IPS-15b (cell line): Measurements from ENCODE around the gene AUTS2.

Experiments used
- H3K27me3 ChIP-seq: one replicate; pipeline ENCODE4 v1.6.1; 2013; ENCODE audit warnings: low read length; ENCODE audit not compliant: control insufficient read depth, insufficient read depth
- H3K36me3 ChIP-seq: one replicate; pipeline ENCODE4 v1.6.1; 2013; ENCODE audit warnings: low read length; ENCODE audit not compliant: control insufficient read depth, insufficient read depth
- H3K4me1 ChIP-seq: one replicate; pipeline ENCODE4 v1.6.1; 2013; ENCODE audit warnings: mild to moderate bottlenecking, low read length; ENCODE audit not compliant: control insufficient read depth, insufficient read depth
- H3K4me3 ChIP-seq: one replicate; pipeline ENCODE4 v1.5.1; 2013; ENCODE audit warnings: low read depth, low read length
- H3K9ac ChIP-seq: one replicate; pipeline ENCODE4 v1.6.1; 2013; ENCODE audit warnings: low read depth, mild to moderate bottlenecking, low read length
- H3K9me3 ChIP-seq: one replicate; pipeline ENCODE4 v1.6.1; 2013; ENCODE audit warnings: mild to moderate bottlenecking, low read length; ENCODE audit not compliant: control insufficient read depth, insufficient read depth

AUTS2 gene

DNA sequence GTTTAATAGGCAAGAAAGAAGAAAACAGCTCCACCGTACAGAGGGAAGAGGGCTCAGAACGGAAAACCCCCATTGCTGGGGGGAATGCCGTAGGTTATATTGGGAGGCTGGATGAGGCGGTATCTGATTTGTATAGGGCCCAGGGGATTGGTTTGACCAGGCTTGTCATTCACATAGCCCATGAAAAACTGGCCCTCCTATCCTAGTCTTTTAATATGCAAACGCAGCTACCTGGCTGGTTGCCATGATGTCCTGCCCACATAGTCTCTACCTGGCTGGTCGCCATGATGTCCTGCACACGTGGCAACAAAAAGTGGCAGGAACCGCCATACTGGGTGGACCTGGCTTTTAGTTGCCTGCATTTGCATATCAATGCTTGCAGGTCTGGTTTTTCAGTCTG lies 84.7 kb downstream of the AUTS2 start:
- no peak overlapping the region for H3K9ac ChIP-seq
- H3K9me3 ChIP-seq, result no peaks in the 10 kb centered on the region
- H3K27me3 ChIP-seq, result no peaks in the 10 kb centered on the region
- peaks cover 3% of the 10 kb centered on the region for H3K4me1 ChIP-seq
- H3K4me3 ChIP-seq, result no peak overlapping the region
- H3K36me3 ChIP-seq, result no peaks in the 10 kb centered on the region

DNA sequence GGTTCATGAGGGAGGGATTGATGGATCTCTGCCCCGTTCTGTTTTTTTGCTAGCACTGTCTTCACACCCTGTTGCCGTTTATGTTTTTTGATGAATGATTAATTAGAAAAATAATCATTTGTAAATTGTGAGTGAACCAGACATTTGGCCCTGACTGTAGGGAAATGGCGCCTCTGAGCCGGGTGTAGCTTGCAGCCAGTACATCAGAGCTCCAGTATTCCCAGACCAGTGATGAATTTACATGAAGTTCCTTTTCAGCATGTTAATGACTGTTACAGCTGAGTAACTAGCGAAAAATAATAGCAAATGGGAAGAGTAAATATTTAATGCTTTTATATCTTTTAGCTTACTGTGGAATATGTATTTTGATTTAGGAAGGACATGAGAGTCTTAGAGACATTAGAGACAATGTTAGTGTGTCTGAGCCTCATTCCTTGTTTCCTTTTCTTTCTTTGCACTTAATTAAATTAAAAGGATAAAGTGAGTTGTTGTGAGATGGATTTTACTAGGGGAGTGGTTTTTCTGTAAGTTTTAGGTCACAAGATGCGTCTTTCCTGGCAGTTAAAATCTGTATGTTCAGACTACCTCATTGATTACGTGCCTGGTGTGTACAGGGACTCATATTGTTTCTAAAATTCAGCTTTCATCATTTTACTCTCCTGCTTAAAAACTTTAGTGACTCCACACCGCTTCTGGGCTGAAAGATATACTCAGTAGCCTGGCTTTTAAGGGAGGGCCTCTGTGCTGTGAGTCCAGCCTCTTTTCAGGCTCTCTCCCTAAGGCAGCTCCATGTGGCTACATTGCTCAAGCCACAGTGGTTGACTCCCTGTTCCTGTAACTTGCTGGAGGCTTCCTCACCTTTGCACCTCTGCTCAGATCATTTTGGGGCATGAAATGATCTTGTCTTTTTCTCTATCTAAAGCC lies 86.4 kb downstream of the AUTS2 start:
- Histone ChIP-seq H3K27me3 (no peaks in the 10 kb centered on the region), H3K4me3 (no peak overlapping the region), H3K9me3 (no peaks in the 10 kb centered on the region), H3K9ac (no peak overlapping the region), H3K36me3 (no peaks in the 10 kb centered on the region), H3K4me1 (peaks cover 3% of the 10 kb centered on the region)

DNA sequence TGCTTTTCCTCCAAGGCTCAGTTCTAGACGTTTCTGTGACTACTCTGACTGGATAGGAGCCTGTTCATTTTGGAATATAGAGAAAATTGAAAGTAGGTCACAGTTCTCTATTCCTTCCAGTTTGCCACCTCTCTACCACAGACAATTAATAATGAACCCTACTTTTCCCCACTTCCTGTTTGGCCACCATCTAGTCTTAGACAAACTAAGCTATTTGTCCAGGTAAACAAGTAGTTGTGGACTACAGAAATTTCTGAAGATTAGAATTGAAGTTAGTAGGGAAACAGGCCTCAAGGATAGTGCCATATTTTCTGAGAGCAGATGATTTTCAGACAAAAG lies 87.0 kb downstream of the AUTS2 start:
- no peaks in the 10 kb centered on the region for H3K36me3 ChIP-seq
- H3K9ac ChIP-seq, result no peak overlapping the region
- H3K4me1 ChIP-seq, result peaks cover 3% of the 10 kb centered on the region
- H3K9me3 ChIP-seq, result no peaks in the 10 kb centered on the region
- H3K4me3 ChIP-seq, result no peak overlapping the region
- no peaks in the 10 kb centered on the region for H3K27me3 ChIP-seq

DNA sequence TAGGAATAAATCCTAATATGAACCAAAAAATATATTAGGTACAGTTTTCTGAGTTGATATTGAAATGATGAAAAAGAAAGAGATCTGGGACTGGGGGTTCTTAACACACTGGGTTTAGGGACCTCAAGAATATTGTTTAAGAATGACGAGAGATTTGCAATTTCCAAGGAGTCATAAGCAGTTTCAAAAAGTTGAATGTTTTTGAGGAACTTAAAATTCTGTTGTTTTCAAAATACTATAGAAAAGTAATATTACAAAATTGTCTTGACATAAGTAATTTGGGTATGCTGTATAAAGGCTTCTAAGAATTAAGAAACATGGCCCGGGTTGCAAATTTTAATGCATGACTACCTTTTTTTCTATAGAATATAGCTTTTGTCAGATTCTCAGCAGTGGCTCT lies 88.1 kb downstream of the AUTS2 start:
- Histone ChIP-seq H3K9me3 (no peaks in the 10 kb centered on the region), H3K4me3 (no peak overlapping the region), H3K4me1 (peaks cover 3% of the 10 kb centered on the region), H3K36me3 (no peaks in the 10 kb centered on the region), H3K9ac (no peak overlapping the region), H3K27me3 (no peaks in the 10 kb centered on the region)

DNA sequence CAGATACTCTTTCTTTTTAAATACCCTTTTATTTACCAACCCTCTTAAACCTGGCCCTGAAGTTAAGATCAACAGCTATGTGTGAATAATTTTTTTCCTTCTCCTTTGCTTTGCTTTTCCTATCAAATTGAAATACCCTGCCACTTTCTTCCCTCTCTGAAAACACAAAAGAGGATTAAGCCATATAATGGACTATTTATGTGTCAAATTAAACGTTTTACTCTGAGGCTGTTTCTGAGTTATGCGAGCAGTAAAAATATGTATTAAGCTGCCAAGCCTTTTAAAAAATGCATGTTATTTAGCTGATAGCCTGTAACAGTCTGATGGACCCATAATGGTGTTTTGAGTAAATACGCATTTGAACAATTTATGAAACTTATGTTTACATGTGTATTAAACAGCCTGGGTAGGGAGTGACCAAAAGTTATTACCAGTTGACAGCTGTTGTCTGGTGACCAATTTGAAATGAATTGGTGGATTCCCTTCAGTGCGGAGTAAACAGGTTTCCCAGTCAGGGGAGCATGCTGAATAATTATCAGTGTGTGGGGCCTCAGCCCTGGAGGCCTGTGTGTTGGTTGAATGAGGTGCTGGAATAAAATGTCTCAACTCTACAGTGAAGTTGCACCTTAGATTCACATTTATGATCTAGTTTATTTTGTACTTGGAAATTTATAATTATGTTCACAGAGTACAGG lies 89.6 kb downstream of the AUTS2 start:
- H3K4me1 ChIP-seq, result peaks cover 3% of the 10 kb centered on the region
- H3K9me3 ChIP-seq, result no peaks in the 10 kb centered on the region
- H3K4me3 ChIP-seq, result no peak overlapping the region
- H3K36me3 ChIP-seq, result no peaks in the 10 kb centered on the region
- no peaks in the 10 kb centered on the region for H3K27me3 ChIP-seq
- H3K9ac ChIP-seq, result no peak overlapping the region

DNA sequence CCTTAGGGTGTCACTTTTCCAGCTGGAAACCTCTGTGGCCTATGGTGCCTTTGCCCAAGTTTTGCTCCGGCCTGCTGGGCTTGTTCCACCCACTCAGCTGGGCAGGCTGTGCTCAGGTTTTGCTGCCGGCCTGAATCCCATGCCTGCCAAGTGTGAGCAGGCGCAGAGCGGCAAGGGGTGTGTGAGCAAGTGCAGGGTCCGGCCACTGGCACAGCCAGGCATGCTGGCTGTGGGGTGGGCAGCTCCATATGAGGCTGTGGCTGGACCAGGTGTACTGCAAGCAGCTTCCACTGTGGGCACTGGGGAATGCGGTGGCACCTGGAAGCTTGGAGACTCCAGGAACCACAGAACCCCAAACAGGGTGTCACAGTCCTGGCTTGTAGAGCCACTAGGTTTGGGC lies 92.1 kb downstream of the AUTS2 start:
- no peak overlapping the region for H3K4me3 ChIP-seq
- no peak overlapping the region for H3K9ac ChIP-seq
- H3K27me3 ChIP-seq, result no peaks in the 10 kb centered on the region
- no peaks in the 10 kb centered on the region for H3K9me3 ChIP-seq
- H3K36me3 ChIP-seq, result no peaks in the 10 kb centered on the region
- H3K4me1 ChIP-seq, result no peaks in the 10 kb centered on the region

DNA sequence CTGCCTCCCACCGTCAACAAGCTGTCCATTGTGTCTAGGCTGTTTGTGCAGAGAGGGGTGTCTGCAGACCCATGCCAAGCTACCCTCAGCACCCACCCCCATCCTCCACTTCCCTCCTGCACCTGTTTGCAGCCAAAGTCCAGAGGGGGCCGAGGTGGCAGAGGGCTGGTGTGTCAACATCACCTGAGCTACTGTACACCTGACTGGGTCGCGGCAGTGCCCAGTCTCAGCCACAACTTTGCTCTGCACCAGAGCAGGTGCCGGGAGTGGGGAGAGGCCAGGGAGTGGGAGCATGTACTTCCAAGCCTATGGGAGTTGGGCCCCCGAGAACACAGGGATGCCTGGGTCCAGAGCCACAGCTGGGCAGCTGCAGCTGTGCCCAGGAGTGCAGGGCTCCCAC lies 93.1 kb downstream of the AUTS2 start:
- H3K36me3 ChIP-seq, result no peaks in the 10 kb centered on the region
- no peaks in the 10 kb centered on the region for H3K9me3 ChIP-seq
- no peak overlapping the region for H3K4me3 ChIP-seq
- H3K9ac ChIP-seq, result no peak overlapping the region
- H3K4me1 ChIP-seq, result no peaks in the 10 kb centered on the region
- H3K27me3 ChIP-seq, result no peaks in the 10 kb centered on the region

DNA sequence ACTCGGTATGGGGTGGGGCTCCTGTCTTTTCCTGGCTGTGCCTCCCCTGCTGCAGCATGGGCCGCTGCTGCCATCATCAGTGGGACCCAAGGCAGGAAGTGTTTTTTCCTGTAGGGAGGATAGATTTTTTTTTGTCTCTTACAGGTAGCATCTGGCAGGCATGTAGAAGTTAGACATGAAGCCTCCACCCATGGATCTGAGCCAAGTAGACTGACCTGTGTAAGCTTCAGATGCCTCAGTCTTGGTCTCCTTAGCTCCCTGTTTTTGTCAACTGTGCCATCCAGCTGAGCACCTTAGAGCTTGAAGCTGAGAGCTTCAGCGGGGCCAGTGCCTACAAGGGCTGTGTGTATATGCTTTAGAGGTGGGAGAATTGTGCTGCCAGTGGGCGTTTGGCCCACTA lies 93.5 kb downstream of the AUTS2 start:
- no peaks in the 10 kb centered on the region for H3K36me3 ChIP-seq
- no peaks in the 10 kb centered on the region for H3K4me1 ChIP-seq
- H3K4me3 ChIP-seq, result no peak overlapping the region
- no peak overlapping the region for H3K9ac ChIP-seq
- no peaks in the 10 kb centered on the region for H3K27me3 ChIP-seq
- no peaks in the 10 kb centered on the region for H3K9me3 ChIP-seq

DNA sequence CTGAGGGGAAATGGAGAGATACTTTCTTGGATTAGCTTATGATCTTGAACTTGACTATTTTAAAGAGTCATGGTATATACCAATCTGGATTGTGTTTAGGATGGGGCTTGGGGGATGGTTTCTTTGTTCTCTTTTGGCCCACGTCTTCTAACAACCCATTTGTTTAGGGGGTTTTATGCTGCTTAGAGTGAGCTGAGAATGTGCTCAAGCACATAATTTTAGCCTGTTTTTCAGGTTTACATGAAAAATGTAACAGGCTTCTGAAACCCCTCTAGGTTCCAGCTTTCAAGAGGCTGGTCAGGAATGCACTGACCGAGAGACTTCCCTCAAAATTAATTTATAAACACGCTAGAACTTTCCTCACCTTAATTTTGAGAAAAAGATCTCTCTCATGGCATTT lies 94.3 kb downstream of the AUTS2 start:
- Histone ChIP-seq H3K36me3 (no peaks in the 10 kb centered on the region), H3K4me3 (no peak overlapping the region), H3K9me3 (no peaks in the 10 kb centered on the region), H3K9ac (no peak overlapping the region), H3K27me3 (no peaks in the 10 kb centered on the region), H3K4me1 (no peaks in the 10 kb centered on the region)

DNA sequence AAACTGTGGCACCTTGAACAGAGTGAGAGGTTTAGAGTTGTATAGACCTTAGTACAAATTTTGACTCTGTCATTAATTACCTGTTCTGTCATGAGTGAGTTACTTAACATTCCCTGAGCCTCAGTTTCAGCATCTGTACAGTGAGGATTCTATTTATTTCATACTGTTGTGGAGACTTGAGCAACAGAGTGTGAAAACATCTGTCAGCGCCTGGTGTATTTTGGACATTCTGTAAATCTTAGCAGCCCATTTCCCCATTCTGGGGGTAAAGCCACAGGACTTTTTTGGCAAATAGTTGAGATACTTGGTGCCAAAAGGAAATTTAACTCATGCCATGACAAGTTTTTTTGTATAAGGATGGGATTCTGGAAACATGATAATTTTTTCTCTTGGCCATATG lies 94.8 kb downstream of the AUTS2 start:
- H3K9ac ChIP-seq, result no peak overlapping the region

DNA sequence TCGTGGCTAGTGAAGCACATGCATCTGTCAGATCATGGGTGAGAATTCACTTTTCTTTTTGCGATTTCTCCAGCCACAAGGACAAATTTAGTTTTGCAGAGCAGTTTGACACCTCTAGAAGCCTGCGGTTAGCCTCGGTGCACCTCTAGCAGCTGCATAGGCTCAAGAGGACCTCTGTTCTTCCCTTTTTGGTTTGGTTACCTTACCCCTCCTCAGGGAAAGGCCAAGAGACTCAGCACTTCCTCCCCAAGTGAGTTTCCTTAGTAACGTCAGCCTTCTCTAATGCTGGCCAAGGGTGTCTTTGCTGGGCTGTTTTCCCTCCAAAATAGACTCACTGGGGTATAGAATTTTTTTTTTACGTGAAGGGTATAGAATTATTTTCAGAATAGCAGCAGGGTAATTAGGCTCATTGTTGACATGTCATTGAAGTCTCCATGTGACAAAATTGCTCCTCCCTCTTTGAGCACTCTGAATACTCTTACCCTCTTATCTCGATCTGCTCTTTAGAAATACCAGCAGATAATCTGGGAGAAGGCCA lies 97.8 kb downstream of the AUTS2 start:
- no peaks in the 10 kb centered on the region for H3K4me1 ChIP-seq
- H3K9me3 ChIP-seq, result no peaks in the 10 kb centered on the region
- no peak overlapping the region for H3K4me3 ChIP-seq
- no peaks in the 10 kb centered on the region for H3K27me3 ChIP-seq
- no peaks in the 10 kb centered on the region for H3K36me3 ChIP-seq
- H3K9ac ChIP-seq, result no peak overlapping the region

More for the DNA sequence above, 94.8 kb downstream of the AUTS2 start:
- no peaks in the 10 kb centered on the region for H3K9me3 ChIP-seq
- H3K4me3 ChIP-seq, result no peak overlapping the region
- no peaks in the 10 kb centered on the region for H3K27me3 ChIP-seq
- no peaks in the 10 kb centered on the region for H3K36me3 ChIP-seq
- H3K4me1 ChIP-seq, result no peaks in the 10 kb centered on the region
